ENCODE measurements around the gene COX20. TPM values are rescaled to one million over a fixed set of nuclear protein-coding genes. Genes with fewer than 3 reads are reported as not detected.

COX20 gene
- total and polyA plus RNA-seq, 2 donors from 2014 or later = 45.4 to 171 TPM

DNA sequence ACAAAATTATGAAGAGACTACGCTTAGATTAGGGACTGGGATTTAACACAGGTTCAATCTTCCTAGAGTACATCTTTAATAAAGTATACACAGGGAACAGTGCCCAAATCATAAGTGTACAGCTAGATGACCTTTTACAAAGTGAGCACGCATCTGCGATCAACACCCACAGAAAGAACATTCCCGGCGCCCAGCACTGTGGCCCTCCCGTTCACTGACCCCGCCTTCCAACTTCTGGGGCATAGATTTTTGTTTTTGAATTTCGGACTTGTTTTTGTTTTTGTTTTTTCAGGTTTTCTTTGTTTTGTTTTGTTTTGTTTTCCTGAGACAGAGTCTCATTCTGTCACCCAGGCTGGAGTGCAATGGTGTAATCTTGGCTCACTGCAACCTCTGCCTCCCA is 30.6 kb upstream of the COX20 start:
- Histone ChIP-seq H3K27ac (ENCODE audit: low read depth in 2 of 2, low read length in 2 of 2) (no peak overlapping the region), H3K9ac (ENCODE audit: low read length in 3 of 3) (no peak overlapping the region), H3K9me3 (ENCODE audit: control insufficient read depth in 2 of 3, insufficient read depth in 1 of 3, low read length in 3 of 3) (no peaks in the 10 kb centered on the region), H3K27me3 (ENCODE audit: control insufficient read depth, insufficient read depth, low read length) (no peaks in the 10 kb centered on the region), H3K4me3 (ENCODE audit: low read length in 3 of 3) (no peak overlapping the region), H3K4me1 (ENCODE audit: control insufficient read depth in 2 of 3, insufficient read depth in 2 of 3, low read depth in 1 of 3, low read length in 3 of 3) (no peaks in the 10 kb centered on the region), H3K36me3 (ENCODE audit: control insufficient read depth in 2 of 3, insufficient read depth in 3 of 3, low read length in 3 of 3) (no peaks in the 10 kb centered on the region)
- DNase-seq (no peak), FAIRE-seq (no peak)
- no peak for TF ChIP-seq CTCF (IDR thresholded peaks at IDR 0.05; ENCODE audit: borderline replicate concordance, extremely low read depth, insufficient read depth)
- intact Hi-C loops (cut with DNase I) = loop anchor here (10.0 kb wide), 1 partner anchor 230 kb away; no protein-coding TSS in a partner anchor

GRCh38 chr1:244807138-244807537 is 28.3 kb upstream of the COX20 start:
- TF ChIP-seq CTCF (IDR thresholded peaks at IDR 0.05; ENCODE audit: borderline replicate concordance, extremely low read depth, insufficient read depth) = no peak
- no peaks in the 10 kb centered on the region for H3K9me3 ChIP-seq (ENCODE audit: control insufficient read depth in 2 of 3, insufficient read depth in 1 of 3, low read length in 3 of 3)
- no peak for FAIRE-seq
- no peak overlapping the region for H3K27ac ChIP-seq (ENCODE audit: low read depth in 2 of 2, low read length in 2 of 2)
- no peak overlapping the region for H3K9ac ChIP-seq (ENCODE audit: low read length in 3 of 3)
- no peak overlapping the region for H3K4me3 ChIP-seq (ENCODE audit: low read length in 3 of 3)
- intact Hi-C loops (cut with DNase I) = loop anchor here (10.0 kb wide), 1 partner anchor 228 kb away; no protein-coding TSS in a partner anchor
- H3K36me3 ChIP-seq (ENCODE audit: control insufficient read depth in 2 of 3, insufficient read depth in 3 of 3, low read length in 3 of 3) = no peaks in the 10 kb centered on the region
- DNase-seq = no peak
- H3K4me1 ChIP-seq (ENCODE audit: control insufficient read depth in 2 of 3, insufficient read depth in 2 of 3, low read depth in 1 of 3, low read length in 3 of 3) = no peaks in the 10 kb centered on the region
- no peaks in the 10 kb centered on the region for H3K27me3 ChIP-seq (ENCODE audit: control insufficient read depth, insufficient read depth, low read length)

DNA sequence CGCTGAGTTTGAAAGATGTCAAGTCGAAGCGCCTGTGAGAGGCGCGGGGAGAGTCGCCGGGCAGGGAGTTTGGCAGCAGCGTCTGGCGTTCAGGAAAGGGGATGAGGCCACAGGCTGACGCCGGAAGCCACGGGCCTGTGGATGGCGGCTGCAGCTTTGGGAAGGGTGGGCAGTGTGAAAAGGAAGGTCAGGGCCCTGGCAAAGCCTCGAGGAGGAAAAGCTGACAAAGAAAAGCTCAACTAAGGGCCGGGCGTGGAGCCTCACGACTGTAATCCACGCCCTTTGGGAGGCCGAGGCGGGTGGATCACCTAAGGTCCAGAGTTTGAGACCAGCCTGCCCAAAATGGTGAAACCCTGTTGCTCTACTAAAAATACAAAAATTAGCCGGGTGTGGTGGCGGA is 25.2 kb upstream of the COX20 start:
- Histone ChIP-seq H3K9me3 (ENCODE audit: control insufficient read depth in 2 of 3, insufficient read depth in 1 of 3, low read length in 3 of 3) (no peaks in the 10 kb centered on the region), H3K4me3 (ENCODE audit: low read length in 3 of 3) (no peak overlapping the region), H3K27me3 (ENCODE audit: control insufficient read depth, insufficient read depth, low read length) (no peaks in the 10 kb centered on the region), H3K4me1 (ENCODE audit: control insufficient read depth in 2 of 3, insufficient read depth in 2 of 3, low read depth in 1 of 3, low read length in 3 of 3) (no peaks in the 10 kb centered on the region), H3K27ac (ENCODE audit: low read depth in 2 of 2, low read length in 2 of 2) (no peak overlapping the region), H3K36me3 (ENCODE audit: control insufficient read depth in 2 of 3, insufficient read depth in 3 of 3, low read length in 3 of 3) (no peaks in the 10 kb centered on the region), H3K9ac (ENCODE audit: low read length in 3 of 3) (no peak overlapping the region)
- FAIRE-seq = no peak
- no peak for DNase-seq
- no peak for TF ChIP-seq CTCF (IDR thresholded peaks at IDR 0.05; ENCODE audit: borderline replicate concordance, extremely low read depth, insufficient read depth)
- intact Hi-C loops (cut with DNase I) = no loop called here

DNA sequence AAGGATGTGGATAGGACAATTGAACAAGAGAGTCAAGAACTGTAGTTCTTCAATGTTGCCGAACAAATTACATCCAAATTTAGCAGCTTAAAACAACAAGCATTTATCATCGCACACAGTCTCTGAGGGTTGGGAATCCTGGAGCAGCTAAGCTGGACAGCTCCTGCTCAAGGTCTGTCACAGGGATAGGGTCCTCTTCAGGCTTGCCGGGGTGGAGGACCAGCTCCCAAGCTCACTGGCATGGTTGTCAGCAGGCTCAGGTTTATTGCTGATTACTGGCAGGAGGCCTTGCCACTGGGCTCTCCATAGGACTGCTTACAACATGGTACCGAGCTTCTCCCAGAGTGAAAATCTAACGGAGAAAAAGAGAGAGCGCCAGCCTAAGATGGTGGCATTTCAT is 22.1 kb upstream of the COX20 start:
- Histone ChIP-seq H3K4me1 (ENCODE audit: control insufficient read depth in 2 of 3, insufficient read depth in 2 of 3, low read depth in 1 of 3, low read length in 3 of 3) (no peaks in the 10 kb centered on the region), H3K36me3 (ENCODE audit: control insufficient read depth in 2 of 3, insufficient read depth in 3 of 3, low read length in 3 of 3) (no peaks in the 10 kb centered on the region), H3K9ac (ENCODE audit: low read length in 3 of 3) (no peak overlapping the region), H3K27ac (ENCODE audit: low read depth in 2 of 2, low read length in 2 of 2) (no peak overlapping the region), H3K27me3 (ENCODE audit: control insufficient read depth, insufficient read depth, low read length) (no peaks in the 10 kb centered on the region), H3K9me3 (ENCODE audit: control insufficient read depth in 2 of 3, insufficient read depth in 1 of 3, low read length in 3 of 3) (no peaks in the 10 kb centered on the region), H3K4me3 (ENCODE audit: low read length in 3 of 3) (no peak overlapping the region)
- intact Hi-C loops (cut with DNase I) = no loop called here
- FAIRE-seq = no peak
- no peak for DNase-seq
- TF ChIP-seq CTCF (IDR thresholded peaks at IDR 0.05; ENCODE audit: borderline replicate concordance, extremely low read depth, insufficient read depth) = no peak

Data from kidney (tissue), 14 donors.